ENCODE data around the gene DLX1.

The DLX1 gene

GRCh38 chr2:172088245-172089004, 3.1 kb downstream of the DLX1 start:
- peak; percentile 28 for DNase-seq

GRCh38 chr2:172089005-172089504, 3.7 kb downstream of the DLX1 start:
- DNase-seq, result no peak

GRCh38 chr2:172089633-172090032, 4.3 kb downstream of the DLX1 start:
- DNase-seq, result peak; percentile 19

- peak; percentile 34 for DNase-seq
These were observed 5.0 kb downstream of the DLX1 start for GRCh38 chr2:172090044-172090961.

GRCh38 chr2:172091000-172091641, 5.8 kb downstream of the DLX1 start:
- no peak for DNase-seq

GRCh38 chr2:172091761-172092566, 6.7 kb downstream of the DLX1 start:
- DNase-seq, result no peak

- no peak for DNase-seq
These were observed 7.6 kb downstream of the DLX1 start for GRCh38 chr2:172092716-172093415.

- no peak for DNase-seq
These were observed 8.3 kb downstream of the DLX1 start for GRCh38 chr2:172093416-172094293.

GRCh38 chr2:172094294-172095145, 9.2 kb downstream of the DLX1 start:
- peak; percentile 29 for DNase-seq

- DNase-seq, result peak; percentile 76
These were observed 10.0 kb downstream of the DLX1 start for GRCh38 chr2:172095146-172095904.

GRCh38 chr2:172095905-172096625, 10.8 kb downstream of the DLX1 start:
- peak; percentile 24 for DNase-seq

GRCh38 chr2:172096626-172097547, 11.6 kb downstream of the DLX1 start:
- DNase-seq, result peak; percentile 33

- peak; percentile 22 for DNase-seq
These were observed 12.3 kb downstream of the DLX1 start for GRCh38 chr2:172097557-172098131.

GRCh38 chr2:172098287-172098649, 13.0 kb downstream of the DLX1 start:
- no peak for DNase-seq

GRCh38 chr2:172098650-172099471, 13.6 kb downstream of the DLX1 start:
- DNase-seq, result peak; percentile 57

Data from activated T-cell treated with anti-CD3 and anti-CD28 coated beads, Interleukin-2, amount 50 U/mL, for 1 hour (primary cell).